ENCODE measurements around the gene C1orf21. TPM values are rescaled to one million over a fixed set of nuclear protein-coding genes. Genes with fewer than 3 reads are reported as not detected.

Gene C1orf21
- total and polyA plus RNA-seq, 2 of the 4 experiments (the other 2 are of a cell fraction), result 6.4 to 9.9 TPM

DNA sequence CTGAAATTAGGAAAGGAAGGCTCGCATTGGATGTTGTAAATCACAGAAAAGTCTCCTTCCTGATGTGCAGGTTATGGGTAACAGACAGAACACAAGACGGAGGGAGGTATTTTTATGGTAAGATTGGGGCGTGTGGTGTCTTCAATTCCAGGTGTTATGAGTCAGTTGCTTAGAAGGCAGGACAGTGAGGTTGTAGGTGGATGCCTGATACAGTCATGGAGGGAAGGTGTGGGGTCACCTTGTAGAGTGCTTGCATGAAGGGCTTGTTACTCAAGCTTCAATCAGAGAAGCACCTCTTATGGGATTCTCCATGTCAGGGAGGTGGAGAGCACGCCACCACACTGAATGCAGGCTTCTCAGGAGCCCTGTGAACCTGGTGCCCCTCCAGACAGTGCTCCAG is 63.1 kb downstream of the C1orf21 start:
- no peak overlapping the region for H3K14ac ChIP-seq (replicated peaks; ENCODE audit: low read depth, low read length)
- DNase-seq (no peak), ATAC-seq (ENCODE audit: low read depth) (no peak)
- ChIA-PET CTCF (no interaction called here), POLR2A (ENCODE audit: unreplicated experiment) (no interaction called here)
- no peak overlapping the region for H3K4me2 ChIP-seq (ENCODE audit: low read depth, low read length)
- no peak overlapping the region for H3K23ac ChIP-seq (ENCODE audit: low read depth, low read length)
- H3K27me3 ChIP-seq (ENCODE audit: control insufficient read depth, insufficient read depth, low read length), result no peaks in the 10 kb centered on the region
- no peak overlapping the region for H3K4ac ChIP-seq (ENCODE audit: low read depth, low read length)
- H2AK5ac ChIP-seq (ENCODE audit: low read depth, low read length), result no peak overlapping the region
- dilution Hi-C loops (cut with HindIII; ENCODE audit: low sequenced_read_pairs, unreplicated experiment) (no loop called here), in situ Hi-C loops (cut with MboI; ENCODE audit: low sequenced_read_pairs) (no loop called here), intact Hi-C loops (cut with micrococcal nuclease) (no loop called here)
- H2AK9ac ChIP-seq (replicated peaks; ENCODE audit: low read depth, low read length, poor library complexity), result no peak overlapping the region
- H3K79me1 ChIP-seq (ENCODE audit: low read depth in 1 of 2, low read length in 2 of 2), result peaks cover 4 to 5% of the 10 kb centered on the region in 2 experiments; a peak in 3 of 4 replicates
- H3K18ac ChIP-seq (ENCODE audit: low read depth, low read length), result no peak overlapping the region
- no peak overlapping the region for H2BK20ac ChIP-seq (ENCODE audit: low read depth, low read length)
- no peaks in the 10 kb centered on the region for H3K9me3 ChIP-seq (ENCODE audit: control insufficient read depth, insufficient read depth, low read length)
- 96% methylated on average over 4 of the region's 4 CpGs; no CpG with 5 or more reads in 1 of the 2 experiments for WGBS, 2 experiments (ENCODE audit: extremely low coverage in 2 of 2, insufficient read length in 1 of 2)
- no peak for TF ChIP-seq RCOR1 (IDR thresholded peaks at IDR 0.05; ENCODE audit: insufficient replicate concordance, low read length)
- no peak for TF ChIP-seq CHD1 (IDR thresholded peaks at IDR 0.05; ENCODE audit: low read depth, low read length)
- TF ChIP-seq ELK1 (IDR thresholded peaks at IDR 0.05; ENCODE audit: borderline replicate concordance, low read depth, low read length), result no peak
- no peak for TF ChIP-seq FOS (IDR thresholded peaks at IDR 0.05; ENCODE audit: low read depth, low read length)
- no peak for TF ChIP-seq SMC3 (IDR thresholded peaks at IDR 0.05; ENCODE audit: low read depth, low read length)
- TF ChIP-seq BHLHE40 (IDR thresholded peaks at IDR 0.05; ENCODE audit: low read depth, low read length), result no peak
- TF ChIP-seq CTCF (conservative IDR thresholded peaks at IDR 0.05; ENCODE audit: low read depth, low read length), result no peak
- TF ChIP-seq MAFK (IDR thresholded peaks at IDR 0.05; ENCODE audit: low read depth, low read length), result no peak
- TF ChIP-seq USF2 (IDR thresholded peaks at IDR 0.05; ENCODE audit: low read depth, low read length), result no peak
- TF ChIP-seq MXI1 (IDR thresholded peaks at IDR 0.05; ENCODE audit: borderline replicate concordance, low read depth, low read length), result no peak
- no peak for TF ChIP-seq CEBPB (IDR thresholded peaks at IDR 0.05; ENCODE audit: low read depth, low read length)
- no peak for TF ChIP-seq RAD21 (IDR thresholded peaks at IDR 0.05; ENCODE audit: low read length)
- TF ChIP-seq NFE2L2 (IDR thresholded peaks at IDR 0.05; ENCODE audit: low read depth, low read length), result no peak
- TF ChIP-seq MAZ (IDR thresholded peaks at IDR 0.05; ENCODE audit: borderline replicate concordance, low read depth, low read length), result no peak
- TF ChIP-seq POLR2A (IDR thresholded peaks at IDR 0.05; ENCODE audit: low read depth, low read length), result no peak
- no peaks in the 10 kb centered on the region for H3K9me1 ChIP-seq (ENCODE audit: insufficient read depth, low read length)
- H3K27ac ChIP-seq (ENCODE audit: insufficient read depth, low read length), result no peak overlapping the region
- H3K56ac ChIP-seq (ENCODE audit: extremely low read depth, insufficient read depth, low read length), result no peak overlapping the region
- H3K9ac ChIP-seq (ENCODE audit: low read depth, low read length), result no peak overlapping the region
- H2BK15ac ChIP-seq (ENCODE audit: low read depth, low read length), result no peak overlapping the region
- no peak overlapping the region for H4K8ac ChIP-seq (ENCODE audit: low read depth in 2 of 2, low read length in 2 of 2)
- peaks cover 1% of the 10 kb centered on the region; the same call in 1 of the 2 replicates for H3K4me1 ChIP-seq (ENCODE audit: control insufficient read depth, insufficient read depth, low read length)
- H4K5ac ChIP-seq (ENCODE audit: low read depth, low read length), result no peak overlapping the region
- H3K4me3 ChIP-seq (ENCODE audit: insufficient read depth, low read depth, low read length), result no peak overlapping the region
- no peaks in the 10 kb centered on the region for H3K36me3 ChIP-seq (ENCODE audit: control insufficient read depth, insufficient read depth, low read length)
- no TSS peak for BruUV-seq (replicated peaks)
- no peak overlapping the region for H4K91ac ChIP-seq (ENCODE audit: insufficient read depth, low read depth, low read length)
- H2BK120ac ChIP-seq (ENCODE audit: low read depth, low read length), result no peak overlapping the region
- no peak overlapping the region for H2AFZ ChIP-seq (replicated peaks; ENCODE audit: low read length, poor library complexity)
- no peaks in the 10 kb centered on the region for H4K20me1 ChIP-seq (ENCODE audit: insufficient read depth, low read length)
- no peak overlapping the region for H2BK5ac ChIP-seq (ENCODE audit: low read depth, low read length, poor library complexity, severe bottlenecking)
